NOMO-1 (cell line): Measurements from ENCODE around the gene CARF.
A peak's percentile ranks its signal among the peaks of the same experiment; 100 is the strongest.
"Not testable (repeated sequence)": the region's sequence is repeated elsewhere in the genome, so short reads cannot be mapped to it uniquely, and the experiment has no call there.

Experiments
- DNase-seq, 2 experiments: peaks; one replicate each; lab custom pipeline; 2025; ENCODE audit not compliant: unreplicated experiment in 2 of 2; lab: John Stamatoyannopoulos, UW

CARF gene

GRCh38 chr2:202911512-202912341 is at the start of gene CARF, which contains the start of gene WDR12:
TSS of gene CARF (plus strand) at chr2:202912275. CDS start at chr2:202941903, 29,628 bp downstream.
TSS of gene WDR12 (minus strand) at chr2:202911673. CDS start at chr2:202911476, 197 bp downstream.
- DNase-seq = peak; percentile 85 to 95

- DNase-seq = peak; percentile 31 to 63
These were observed 41.4 kb upstream of the CARF start for GRCh38 chr2:202870431-202871299.

GRCh38 chr2:202871300-202872141 is 40.6 kb upstream of the CARF start, which contains the start of gene ICA1L:
TSS of gene ICA1L (minus strand) at chr2:202871766. CDS start at chr2:202829009, 42,757 bp downstream.
- peak; percentile 38 to 42 for DNase-seq

DNA sequence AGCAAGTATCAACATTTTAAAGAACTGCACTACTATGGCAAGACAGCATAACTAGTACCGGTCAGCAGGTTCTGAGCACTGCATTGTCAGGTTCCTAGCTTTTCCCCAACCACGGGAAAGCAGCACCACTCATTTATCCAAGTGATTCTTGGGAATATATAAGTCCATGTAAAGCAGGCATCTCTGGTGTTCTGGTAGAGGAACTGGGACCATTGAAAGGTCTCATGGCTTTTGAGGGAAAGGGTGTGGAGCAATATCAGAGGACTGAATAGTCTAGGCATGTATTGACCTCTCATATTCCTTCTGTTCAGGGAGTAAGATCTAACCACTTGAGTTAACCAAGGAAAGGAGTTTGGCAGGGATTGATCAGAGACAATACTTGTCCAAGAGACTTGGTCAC is 34.4 kb upstream of the CARF start:
- no peak for DNase-seq

- DNase-seq = no peak
These were observed 30.5 kb upstream of the CARF start for GRCh38 chr2:202881570-202881969.

DNA sequence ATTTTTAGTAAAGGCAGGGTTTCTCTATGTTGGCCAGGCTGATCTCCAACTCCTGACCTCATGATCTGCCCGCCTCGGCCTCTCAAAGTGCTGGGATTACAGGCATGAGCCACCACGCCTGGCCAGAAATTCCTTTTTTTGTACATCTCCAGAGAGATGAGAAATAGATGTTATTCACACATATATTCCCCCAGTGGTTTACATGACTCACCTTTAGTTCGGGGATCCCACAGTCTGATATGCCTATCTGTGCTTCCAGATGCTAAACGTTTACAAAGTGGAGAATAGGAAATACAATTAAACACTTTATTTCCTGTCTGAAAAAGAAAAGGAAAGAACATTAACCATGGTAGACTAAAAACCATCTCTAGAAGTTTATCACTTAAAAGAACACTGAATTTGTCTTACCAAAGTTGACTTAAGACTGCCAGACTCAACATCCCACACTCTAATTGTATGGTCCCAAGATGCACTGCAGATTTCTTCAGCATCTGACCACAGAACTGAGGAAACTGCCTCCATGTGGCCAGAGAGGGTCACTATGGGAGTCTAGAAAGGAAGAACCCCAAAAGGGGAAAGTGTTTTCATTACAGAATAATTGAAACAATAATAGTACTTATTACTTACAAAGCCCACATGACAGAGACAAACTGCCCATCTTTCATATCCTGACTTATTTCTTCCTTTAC is 27.9 kb upstream of the CARF start:
- DNase-seq = no peak

DNA sequence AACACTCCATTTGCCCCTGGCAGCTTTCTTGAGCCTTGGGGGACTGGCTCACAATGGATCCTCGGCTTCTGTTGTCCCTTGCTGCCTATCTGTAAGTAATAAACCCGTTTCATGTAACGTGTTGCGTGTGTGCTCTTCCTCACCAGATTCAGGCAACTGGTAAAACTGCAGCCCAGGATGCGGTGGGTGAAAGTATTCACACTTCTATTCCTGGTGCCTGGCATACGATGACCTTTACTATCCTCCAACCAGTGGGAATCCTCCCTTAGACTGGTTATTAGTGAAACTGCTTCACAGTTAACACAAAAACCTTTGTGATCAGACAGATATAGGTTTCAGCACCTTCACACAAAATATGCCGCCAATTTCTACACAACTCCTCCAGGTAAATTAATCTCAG is 26.9 kb upstream of the CARF start:
- DNase-seq = no peak

DNA sequence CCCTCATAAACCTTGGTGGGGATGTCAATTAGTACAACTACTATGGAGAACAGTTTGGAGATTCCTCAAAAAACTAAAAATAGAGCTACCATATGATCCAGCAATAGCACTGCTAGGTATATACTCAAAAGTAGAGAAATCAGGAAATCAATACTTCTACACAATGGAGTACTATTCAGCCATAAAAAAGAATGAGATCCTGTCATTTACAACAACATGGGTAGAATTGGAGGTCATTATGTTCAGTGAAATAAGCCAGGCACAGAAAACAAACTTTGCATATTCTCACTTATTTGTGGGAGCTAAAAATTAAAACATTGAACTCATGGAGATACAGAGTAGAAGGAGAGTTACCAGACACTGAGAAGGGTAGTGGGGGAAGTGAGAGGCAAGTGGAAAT is 6.6 kb upstream of the CARF start:
- DNase-seq = not testable (repeated sequence)

GRCh38 chr2:202908186-202908585 is 3.9 kb upstream of the CARF start:
- no peak for DNase-seq

GRCh38 chr2:202909394-202910192 is 2.5 kb upstream of the CARF start:
- peak; percentile 44 to 82 for DNase-seq

- DNase-seq = not testable (repeated sequence)
These were observed 1.8 kb upstream of the CARF start for GRCh38 chr2:202910250-202910649.

DNA sequence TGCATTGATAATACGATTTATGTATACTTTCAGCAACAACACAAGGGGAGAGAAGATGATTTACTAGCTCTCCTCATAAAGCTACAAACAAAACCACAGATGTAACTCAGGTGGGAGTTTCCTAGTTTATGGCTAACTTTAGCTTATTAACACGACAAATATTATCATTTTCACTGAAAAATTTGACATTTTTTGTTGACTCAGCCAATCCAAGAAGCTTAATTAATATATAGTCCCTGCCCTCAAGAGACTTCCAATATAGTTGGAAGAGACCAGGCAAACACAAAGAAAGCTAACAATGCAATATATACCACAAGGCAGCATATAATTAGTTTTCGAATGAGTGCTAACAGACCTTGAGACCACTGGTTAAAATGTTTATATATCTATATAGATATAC is 1.4 kb upstream of the CARF start:
- no peak for DNase-seq

GRCh38 chr2:202911203-202911511 is 918 bp upstream of the CARF start:
- DNase-seq = no peak

- DNase-seq = not testable (repeated sequence)
These were observed 497 bp downstream of the CARF start for GRCh38 chr2:202912342-202913201.

DNA sequence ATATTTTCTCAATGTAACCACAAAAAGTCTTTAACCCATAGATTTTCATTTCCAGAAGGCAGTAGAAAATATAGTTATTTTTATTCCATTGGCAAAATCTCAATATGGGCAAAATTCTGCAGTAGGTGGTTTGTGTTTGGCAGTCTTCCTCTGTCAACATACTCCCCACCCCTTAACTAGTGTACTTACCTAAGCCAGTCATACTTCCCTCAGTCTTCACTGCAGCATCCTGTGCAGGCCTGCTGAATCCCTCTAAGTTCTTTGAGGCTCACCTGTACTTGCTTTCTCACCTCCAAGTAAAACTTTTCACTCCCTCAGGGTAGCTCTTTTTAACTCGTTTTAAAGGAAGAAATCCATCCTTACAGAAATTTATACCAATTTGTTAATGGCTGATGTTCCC is 6.8 kb downstream of the CARF start:
- no peak for DNase-seq

DNA sequence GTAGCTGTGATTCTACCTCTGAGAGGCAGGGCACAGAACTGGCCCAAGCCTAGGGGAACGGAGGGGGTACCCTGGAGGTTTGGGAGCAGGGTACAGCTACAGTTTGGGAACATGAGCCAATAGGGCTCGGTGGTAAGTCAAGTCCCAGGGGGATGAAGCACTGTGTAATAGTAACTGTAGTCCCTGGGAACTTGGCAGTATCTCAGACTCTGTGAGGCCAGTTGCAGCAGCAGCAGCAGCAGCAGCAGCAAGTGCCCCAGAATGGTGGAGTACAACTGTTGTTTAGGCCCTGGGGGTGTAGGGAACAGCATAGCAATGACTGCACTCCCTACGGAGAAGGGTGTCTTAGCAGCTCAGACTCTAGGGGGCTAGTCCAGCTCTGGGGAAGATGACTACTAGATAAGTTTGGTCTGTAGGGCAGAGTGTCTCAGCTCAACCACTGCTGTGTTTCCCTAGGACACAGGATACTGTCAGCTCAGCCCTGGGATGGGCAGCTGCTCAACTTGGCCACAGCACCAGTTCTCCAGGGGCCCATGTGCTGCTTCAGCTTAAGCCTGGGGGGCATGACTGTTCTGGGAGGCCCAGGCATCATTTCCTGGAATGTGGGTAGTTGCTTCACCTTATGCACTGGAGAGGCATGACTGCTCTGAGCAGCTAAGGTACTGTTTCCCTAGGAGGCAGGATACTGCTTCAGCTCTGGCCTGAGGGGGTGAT is 20.5 kb downstream of the CARF start:
- no peak for DNase-seq

GRCh38 chr2:202933139-202933510 is 21.1 kb downstream of the CARF start:
- DNase-seq = no peak

DNA sequence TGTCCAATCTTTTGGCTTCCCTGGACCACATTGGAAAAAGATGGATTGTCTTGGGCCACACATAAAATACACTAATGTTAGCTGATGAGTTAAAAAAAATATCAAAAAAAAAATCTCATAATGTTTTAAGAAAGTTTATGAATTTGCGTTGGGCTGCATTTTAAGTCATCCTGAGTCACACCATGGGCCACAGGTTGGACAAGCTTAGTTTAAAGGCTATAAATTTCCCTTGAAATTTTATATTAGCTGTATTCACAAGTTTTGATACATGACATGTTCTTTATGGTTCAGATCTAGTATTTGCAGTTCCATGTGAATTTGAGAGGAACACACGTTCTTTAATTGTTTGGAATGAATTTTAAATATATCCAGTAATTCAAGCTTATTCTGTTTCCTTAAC is 21.9 kb downstream of the CARF start:
- no peak for DNase-seq
